Left lung (tissue), 10 donors: ENCODE measurements around the gene FAM227B. TPM values are rescaled to one million over a fixed set of nuclear protein-coding genes. Genes with fewer than 3 reads are reported as not detected.

ENCODE experiments used
- ATAC-seq: fragments of 200-7000 bp; cut with Tn5 transposase; one replicate; pipeline ENCODE4 v1.9.1; 2020; ENCODE audit warnings: moderate library complexity
- DNase-seq, 4 donors: peaks; one replicate each; pipeline ENCODE4 v3.0.0-alpha.2; 2013 to 2020
- H3K27ac ChIP-seq, 2 donors: fragments of 200-600 bp; sonication (generic) in 1 of 2; one replicate each; pipeline versions ENCODE4 v1.5.0 to v1.8.0; 2020 to 2021
- H3K27me3 ChIP-seq, 2 donors: fragments of 200-600 bp; sonication (generic) in 1 of 2; one replicate each; pipeline versions ENCODE4 v1.5.0 to v1.8.0; 2020 to 2021
- H3K36me3 ChIP-seq, 2 donors: fragments of 200-600 bp; sonication (generic) in 1 of 2; one replicate each; pipeline versions ENCODE4 v1.5.0 to v1.8.0; 2020 to 2021
- H3K4me1 ChIP-seq, 2 donors: fragments of 200-600 bp; one replicate each; pipeline ENCODE4 v1.8.0; 2021
- H3K4me3 ChIP-seq, 2 donors: fragments of 200-600 bp; sonication (generic) in 1 of 2; one replicate each; pipeline versions ENCODE4 v1.5.0 to v1.8.0; 2020 to 2021; ENCODE audit warnings: mild to moderate bottlenecking in 1 of 2
- H3K9me3 ChIP-seq, 2 donors: fragments of 200-600 bp; sonication (generic) in 1 of 2; one replicate each; pipeline versions ENCODE4 v1.5.0 to v1.8.0; 2020 to 2021
- CTCF ChIP-seq, 2 donors: fragments of 200-600 bp; sonication (generic) in 1 of 2; IDR thresholded peaks; one replicate each; pipeline versions ENCODE4 v1.5.0 to v1.8.0; 2021; ENCODE audit warnings: antibody characterized with exemption in 2 of 2
- intact Hi-C, 2 donors: fragments of 100-400 bp; cut with DNase I; formaldehyde crosslinking; loops; one replicate each; pipeline versions ENCODE4 v1.11.2 to v1.14.2; 2022
- polyA plus RNA-seq, 6 donors: library from polyadenylated mRNA; unstranded; fragments of 120-200 nt; gene quantifications; one replicate each; pipeline ENCODE4 v1.2.1, GENCODE V29; 2013; ENCODE audit not compliant: insufficient read length in 6 of 6
- total RNA-seq, 2 donors: library from RNA; stranded (reverse); fragmentation: NEBNext Ultra II Directional; extraction: Animal tissue kit (Norgen Biotek cat#: 25700); gene quantifications; one replicate each; pipeline ENCODE4 v1.2.1, GENCODE V29; 2021
- donor health status: DM: no; HTN: yes; CAD: no.
- donor health status: DM: no; HTN: no; CAD: no.

Gene FAM227B
- total and polyA plus RNA-seq, 8 donors, result 2.3 to 17.2 (median 13.3) TPM

GRCh38 chr15:49452595-49452994 is 168.0 kb downstream of the FAM227B start:
- Histone ChIP-seq H3K4me3 (no peak overlapping the region), H3K9me3 (no peaks in the 10 kb centered on the region), H3K36me3 (no peaks in the 10 kb centered on the region), H3K27me3 (no peaks in the 10 kb centered on the region), H3K27ac (no peak overlapping the region), H3K4me1 (no peaks in the 10 kb centered on the region)
- no peak for TF ChIP-seq CTCF (IDR thresholded peaks at IDR 0.05)
- intact Hi-C loops, result no loop called here
- DNase-seq (no peak), ATAC-seq (no peak)

GRCh38 chr15:49441816-49442215 is 178.8 kb downstream of the FAM227B start:
- Histone ChIP-seq H3K4me1 (peaks cover 4 to 18% of the 10 kb centered on the region in 2 donors), H3K4me3 (no peak overlapping the region), H3K36me3 (no peaks in the 10 kb centered on the region), H3K27me3 (no peaks in the 10 kb centered on the region), H3K27ac (no peak overlapping the region), H3K9me3 (no peaks in the 10 kb centered on the region)
- ATAC-seq, result no peak
- intact Hi-C loops, result no loop called here
- DNase-seq, result no peak
- TF ChIP-seq CTCF (IDR thresholded peaks at IDR 0.05), result no peak

GRCh38 chr15:49441356-49441755 is 179.3 kb downstream of the FAM227B start:
- ATAC-seq (no peak), DNase-seq (no peak)
- Histone ChIP-seq H3K27ac (no peak overlapping the region), H3K9me3 (no peaks in the 10 kb centered on the region), H3K27me3 (no peaks in the 10 kb centered on the region), H3K36me3 (no peaks in the 10 kb centered on the region), H3K4me3 (no peak overlapping the region), H3K4me1 (peaks cover 4 to 18% of the 10 kb centered on the region in 2 donors)
- intact Hi-C loops, result no loop called here
- no peak for TF ChIP-seq CTCF (IDR thresholded peaks at IDR 0.05)

GRCh38 chr15:49439678-49440395 is 180.8 kb downstream of the FAM227B start:
- H3K4me3 ChIP-seq, result no peak overlapping the region
- no peaks in the 10 kb centered on the region for H3K9me3 ChIP-seq
- intact Hi-C loops, result no loop called here
- H3K27me3 ChIP-seq, result no peaks in the 10 kb centered on the region
- DNase-seq (no peak), ATAC-seq (no peak)
- peak overlapping the region in 1 of 2 donors; percentile 49 for H3K27ac ChIP-seq
- peaks cover 4 to 18% of the 10 kb centered on the region in 2 donors for H3K4me1 ChIP-seq
- no peaks in the 10 kb centered on the region for H3K36me3 ChIP-seq
- TF ChIP-seq CTCF (IDR thresholded peaks at IDR 0.05), result no peak

- Histone ChIP-seq H3K9me3 (no peaks in the 10 kb centered on the region), H3K4me3 (no peak overlapping the region), H3K36me3 (no peaks in the 10 kb centered on the region), H3K4me1 (peaks cover 4 to 18% of the 10 kb centered on the region in 2 donors), H3K27me3 (no peaks in the 10 kb centered on the region), H3K27ac (peak overlapping the region in 1 of 2 donors; percentile 49)
- no peak for TF ChIP-seq CTCF (IDR thresholded peaks at IDR 0.05)
- ATAC-seq (peak; percentile 92), DNase-seq (peak in 3 of 4 donors; percentile 15 to 60 (median 50))
- intact Hi-C loops, result no loop called here
Measured at GRCh38 chr15:49438962-49439631, 181.5 kb downstream of the FAM227B start.
